ENCODE results near the gene KCNH3. TPM values are rescaled to one million over a fixed set of nuclear protein-coding genes. Genes with fewer than 3 reads are reported as not detected.
"Not testable (repeated sequence)": the region's sequence is repeated elsewhere in the genome, so short reads cannot be mapped to it uniquely, and the experiment has no call there.

KCNH3 gene
- total RNA-seq (2014; rRNA removed): 0.11 TPM in 1 of 2 replicates, not detected in the other
- 0.07 TPM for polyA plus RNA-seq (2012)

GRCh38 chr12:49538510-49539403 is at the start of gene KCNH3:
Gene KCNH3, plus strand, starts transcription at chr12:49539030. Its CDS starts 387 bp downstream, at chr12:49539417.
- DNase-seq (ENCODE audit: low read depth): peak; percentile 45

GRCh38 chr12:49489154-49489553 is 49.7 kb upstream of the KCNH3 start:
- DNase-seq (ENCODE audit: low read depth): peak; percentile 13

- DNase-seq (ENCODE audit: low read depth): peak; percentile 89
These were observed 49.1 kb upstream of the KCNH3 start for GRCh38 chr12:49489720-49490119.

GRCh38 chr12:49491823-49492222 is 47.0 kb upstream of the KCNH3 start:
- DNase-seq (ENCODE audit: low read depth): no peak

GRCh38 chr12:49493900-49494299 is 44.9 kb upstream of the KCNH3 start:
- DNase-seq (ENCODE audit: low read depth): no peak

- DNase-seq (ENCODE audit: low read depth): no peak
These were observed 42.1 kb upstream of the KCNH3 start for GRCh38 chr12:49496417-49497360.

- DNase-seq (ENCODE audit: low read depth): no peak
These were observed 36.9 kb upstream of the KCNH3 start for GRCh38 chr12:49501895-49502294.

- DNase-seq (ENCODE audit: low read depth): no peak
These were observed 36.2 kb upstream of the KCNH3 start for GRCh38 chr12:49502590-49502989.

- DNase-seq (ENCODE audit: low read depth): no peak
These were observed 35.1 kb upstream of the KCNH3 start for GRCh38 chr12:49503674-49504180.

GRCh38 chr12:49505672-49506071 is 33.2 kb upstream of the KCNH3 start:
- DNase-seq (ENCODE audit: low read depth): no peak

- DNase-seq (ENCODE audit: low read depth): peak; percentile 73
These were observed 31.7 kb upstream of the KCNH3 start for GRCh38 chr12:49507139-49507538.

GRCh38 chr12:49509681-49510080 is 29.1 kb upstream of the KCNH3 start:
- not testable (repeated sequence) for DNase-seq (ENCODE audit: low read depth)

GRCh38 chr12:49511410-49511809 is 27.4 kb upstream of the KCNH3 start:
- DNase-seq (ENCODE audit: low read depth): no peak

- no peak for DNase-seq (ENCODE audit: low read depth)
These were observed 26.3 kb upstream of the KCNH3 start for GRCh38 chr12:49512546-49512945.

GRCh38 chr12:49515266-49515665 is 23.6 kb upstream of the KCNH3 start:
- peak; percentile 76 for DNase-seq (ENCODE audit: low read depth)

GRCh38 chr12:49518914-49519573 is 19.8 kb upstream of the KCNH3 start:
- peak; percentile 36 for DNase-seq (ENCODE audit: low read depth)

GRCh38 chr12:49519574-49519936 is 19.3 kb upstream of the KCNH3 start:
- DNase-seq (ENCODE audit: low read depth): no peak

- DNase-seq (ENCODE audit: low read depth): no peak
These were observed 17.4 kb upstream of the KCNH3 start for GRCh38 chr12:49521389-49521788.

GRCh38 chr12:49524660-49525324 is 14.0 kb upstream of the KCNH3 start:
- DNase-seq (ENCODE audit: low read depth): no peak

GRCh38 chr12:49525942-49526341 is 12.9 kb upstream of the KCNH3 start:
- DNase-seq (ENCODE audit: low read depth): no peak
